ENCODE measurements around the gene TACC2.
"Not testable (repeated sequence)": the region's sequence is repeated elsewhere in the genome, so short reads cannot be mapped to it uniquely, and the experiment has no call there.

TACC2 gene

GRCh38 chr10:122057841-122058413, 69.0 kb downstream of the TACC2 start:
- Histone ChIP-seq H3K4me3 (ENCODE audit: insufficient read depth, low read length, poor library complexity, severe bottlenecking) (no peak overlapping the region), H4K20me1 (ENCODE audit: low read depth, low read length) (no peaks in the 10 kb centered on the region), H3K27ac (ENCODE audit: low read depth, low read length) (no peak overlapping the region), H3K9ac (ENCODE audit: low read length) (no peak overlapping the region), H3K9me2 (replicated peaks; ENCODE audit: insufficient read depth, low read length) (no peaks in the 10 kb centered on the region), H3K36me3 (ENCODE audit: low read length) (no peaks in the 10 kb centered on the region), H3K4me2 (ENCODE audit: low read depth, low read length, poor library complexity, severe bottlenecking) (no peak overlapping the region), H3K9me3 (ENCODE audit: insufficient read depth, low read length) (no peaks in the 10 kb centered on the region), H2AFZ (ENCODE audit: low read depth, low read length, severe bottlenecking) (no peak overlapping the region), H3K79me2 (ENCODE audit: insufficient read depth, low read length) (no peaks in the 10 kb centered on the region), H3K27me3 (ENCODE audit: low read length) (no peaks in the 10 kb centered on the region), H3F3A (ENCODE audit: insufficient read depth) (no peaks in the 10 kb centered on the region)
- TF ChIP-seq CTCF (IDR thresholded peaks at IDR 0.05; ENCODE audit: insufficient read depth, low read length, poor library complexity, severe bottlenecking) (no peak), EZH2phosphoT487 (conservative IDR thresholded peaks at IDR 0.05; ENCODE audit: low read length) (no peak)

GRCh38 chr10:122060250-122060649, 71.3 kb downstream of the TACC2 start:
- Histone ChIP-seq H3K27me3 (ENCODE audit: low read length) (no peaks in the 10 kb centered on the region), H3K9me3 (ENCODE audit: insufficient read depth, low read length) (no peaks in the 10 kb centered on the region), H3F3A (ENCODE audit: insufficient read depth) (no peaks in the 10 kb centered on the region), H3K27ac (ENCODE audit: low read depth, low read length) (no peak overlapping the region), H3K9ac (ENCODE audit: low read length) (no peak overlapping the region), H3K36me3 (ENCODE audit: low read length) (no peaks in the 10 kb centered on the region), H2AFZ (ENCODE audit: low read depth, low read length, severe bottlenecking) (no peak overlapping the region), H4K20me1 (ENCODE audit: low read depth, low read length) (no peaks in the 10 kb centered on the region), H3K9me2 (replicated peaks; ENCODE audit: insufficient read depth, low read length) (no peaks in the 10 kb centered on the region), H3K79me2 (ENCODE audit: insufficient read depth, low read length) (no peaks in the 10 kb centered on the region), H3K4me2 (ENCODE audit: low read depth, low read length, poor library complexity, severe bottlenecking) (no peak overlapping the region), H3K4me3 (ENCODE audit: insufficient read depth, low read length, poor library complexity, severe bottlenecking) (no peak overlapping the region)
- no peak for TF ChIP-seq CTCF (IDR thresholded peaks at IDR 0.05; ENCODE audit: insufficient read depth, low read length, poor library complexity, severe bottlenecking)
- no peak for TF ChIP-seq EZH2phosphoT487 (conservative IDR thresholded peaks at IDR 0.05; ENCODE audit: low read length)

- Histone ChIP-seq H3K4me2 (ENCODE audit: low read depth, low read length, poor library complexity, severe bottlenecking) (no peak overlapping the region), H2AFZ (ENCODE audit: low read depth, low read length, severe bottlenecking) (no peak overlapping the region), H3K36me3 (ENCODE audit: low read length) (no peaks in the 10 kb centered on the region)
Measured at GRCh38 chr10:122062831-122063674, 74.1 kb downstream of the TACC2 start.

GRCh38 chr10:122066337-122066939, 77.5 kb downstream of the TACC2 start:
- not testable (repeated sequence) for H3K9me3 ChIP-seq (ENCODE audit: insufficient read depth, low read length); H3K79me2 ChIP-seq (ENCODE audit: insufficient read depth, low read length); H3K27me3 ChIP-seq (ENCODE audit: low read length); H3K9me2 ChIP-seq (replicated peaks; ENCODE audit: insufficient read depth, low read length); H3K4me2 ChIP-seq (ENCODE audit: low read depth, low read length, poor library complexity, severe bottlenecking); H4K20me1 ChIP-seq (ENCODE audit: low read depth, low read length); H2AFZ ChIP-seq (ENCODE audit: low read depth, low read length, severe bottlenecking); H3K36me3 ChIP-seq (ENCODE audit: low read length); H3K9ac ChIP-seq (ENCODE audit: low read length); H3K4me3 ChIP-seq (ENCODE audit: insufficient read depth, low read length, poor library complexity, severe bottlenecking); H3F3A ChIP-seq (ENCODE audit: insufficient read depth); H3K27ac ChIP-seq (ENCODE audit: low read depth, low read length)

More at GRCh38 chr10:122062831-122063674, 74.1 kb downstream of the TACC2 start:
- H3K79me2 ChIP-seq (ENCODE audit: insufficient read depth, low read length), result no peaks in the 10 kb centered on the region
- H3K27ac ChIP-seq (ENCODE audit: low read depth, low read length), result no peak overlapping the region
- no peak overlapping the region for H3K9ac ChIP-seq (ENCODE audit: low read length)
- H4K20me1 ChIP-seq (ENCODE audit: low read depth, low read length), result no peaks in the 10 kb centered on the region
- H3K9me2 ChIP-seq (replicated peaks; ENCODE audit: insufficient read depth, low read length), result no peaks in the 10 kb centered on the region
- H3K9me3 ChIP-seq (ENCODE audit: insufficient read depth, low read length), result no peaks in the 10 kb centered on the region
- H3F3A ChIP-seq (ENCODE audit: insufficient read depth), result no peaks in the 10 kb centered on the region
- TF ChIP-seq EZH2phosphoT487 (conservative IDR thresholded peaks at IDR 0.05; ENCODE audit: low read length) (no peak), CTCF (IDR thresholded peaks at IDR 0.05; ENCODE audit: insufficient read depth, low read length, poor library complexity, severe bottlenecking) (no peak)
- H3K4me3 ChIP-seq (ENCODE audit: insufficient read depth, low read length, poor library complexity, severe bottlenecking), result no peak overlapping the region
- no peaks in the 10 kb centered on the region for H3K27me3 ChIP-seq (ENCODE audit: low read length)
